ENCODE results near the gene GSTM2. TPM values are rescaled to one million over a fixed set of nuclear protein-coding genes. Genes with fewer than 3 reads are reported as not detected.
A peak's percentile ranks its signal among the peaks of the same experiment; 100 is the strongest.
"Not testable (repeated sequence)": the region's sequence is repeated elsewhere in the genome, so short reads cannot be mapped to it uniquely, and the experiment has no call there.

GSTM2 gene
- total RNA-seq, 1 donor from 2014 or later = 76.9 TPM

- Mint-ChIP-seq H3K9me3 (ENCODE audit: low read depth) (no peaks in the 10 kb centered on the region), H3K4me1 (ENCODE audit: low read depth) (peaks cover 7% of the 10 kb centered on the region), H3K27ac (peak overlapping the region; percentile 80), H3K27me3 (no peaks in the 10 kb centered on the region), H3K4me3 (ENCODE audit: low read depth) (peak overlapping the region; percentile 79), H3K36me3 (ENCODE audit: insufficient read depth) (peaks cover 12% of the 10 kb centered on the region)
- no peak for DNase-seq (ENCODE audit: low spot score, unreplicated experiment)
- TF ChIP-seq CTCF (IDR thresholded peaks at IDR 0.05; ENCODE audit: unreplicated experiment) = no peak
Observed at GRCh38 chr1:109668123-109668775, 392 bp downstream of the GSTM2 start.

- Mint-ChIP-seq H3K27me3 (no peaks in the 10 kb centered on the region), H3K4me1 (ENCODE audit: low read depth) (peaks cover 7% of the 10 kb centered on the region), H3K36me3 (ENCODE audit: insufficient read depth) (peaks cover 12% of the 10 kb centered on the region), H3K27ac (peak overlapping the region; percentile 73), H3K9me3 (ENCODE audit: low read depth) (no peaks in the 10 kb centered on the region), H3K4me3 (ENCODE audit: low read depth) (peak overlapping the region; percentile 40)
- no peak for DNase-seq (ENCODE audit: low spot score, unreplicated experiment)
- no peak for TF ChIP-seq CTCF (IDR thresholded peaks at IDR 0.05; ENCODE audit: unreplicated experiment)
Observed at GRCh38 chr1:109669246-109669948, 1.5 kb downstream of the GSTM2 start.

- Mint-ChIP-seq H3K36me3 (ENCODE audit: insufficient read depth) (peaks cover 12% of the 10 kb centered on the region), H3K4me3 (ENCODE audit: low read depth) (peak overlapping the region; percentile 40)
- not testable (repeated sequence) for H3K4me1 Mint-ChIP-seq (ENCODE audit: low read depth); H3K27me3 Mint-ChIP-seq; H3K9me3 Mint-ChIP-seq (ENCODE audit: low read depth); DNase-seq (ENCODE audit: low spot score, unreplicated experiment); H3K27ac Mint-ChIP-seq
Observed at GRCh38 chr1:109669949-109670302, 2.1 kb downstream of the GSTM2 start.

- Mint-ChIP-seq H3K27ac (no peak overlapping the region), H3K9me3 (ENCODE audit: low read depth) (no peaks in the 10 kb centered on the region), H3K36me3 (ENCODE audit: insufficient read depth) (peaks cover 10% of the 10 kb centered on the region), H3K4me3 (ENCODE audit: low read depth) (no peak overlapping the region), H3K27me3 (no peaks in the 10 kb centered on the region), H3K4me1 (ENCODE audit: low read depth) (peaks cover 7% of the 10 kb centered on the region)
- DNase-seq (ENCODE audit: low spot score, unreplicated experiment) = no peak
- no peak for TF ChIP-seq CTCF (IDR thresholded peaks at IDR 0.05; ENCODE audit: unreplicated experiment)
Observed at GRCh38 chr1:109671067-109671466, 3.2 kb downstream of the GSTM2 start.

GRCh38 chr1:109673861-109674260, 6.0 kb downstream of the GSTM2 start:
- not testable (repeated sequence) for H3K27me3 Mint-ChIP-seq; H3K4me1 Mint-ChIP-seq (ENCODE audit: low read depth); H3K9me3 Mint-ChIP-seq (ENCODE audit: low read depth)

GRCh38 chr1:109676683-109677381, 9.0 kb downstream of the GSTM2 start:
- DNase-seq (ENCODE audit: low spot score, unreplicated experiment); H3K9me3 Mint-ChIP-seq (ENCODE audit: low read depth); H3K27me3 Mint-ChIP-seq; H3K4me3 Mint-ChIP-seq (ENCODE audit: low read depth); H3K27ac Mint-ChIP-seq; H3K36me3 Mint-ChIP-seq (ENCODE audit: insufficient read depth); H3K4me1 Mint-ChIP-seq (ENCODE audit: low read depth): not testable (repeated sequence)

More at GRCh38 chr1:109673861-109674260, 6.0 kb downstream of the GSTM2 start:
- not testable (repeated sequence) for H3K4me3 Mint-ChIP-seq (ENCODE audit: low read depth); DNase-seq (ENCODE audit: low spot score, unreplicated experiment); H3K36me3 Mint-ChIP-seq (ENCODE audit: insufficient read depth); H3K27ac Mint-ChIP-seq
